AG08395 (cell line): Measurements from ENCODE around the gene TGFBRAP1.
A peak's percentile ranks its signal among the peaks of the same experiment; 100 is the strongest.

Experiments
- DNase-seq: peaks from one replicate; pipeline ENCODE4 v3.0.0; 2012; ENCODE audit warnings: mixed read lengths, low spot score

Gene TGFBRAP1

DNA sequence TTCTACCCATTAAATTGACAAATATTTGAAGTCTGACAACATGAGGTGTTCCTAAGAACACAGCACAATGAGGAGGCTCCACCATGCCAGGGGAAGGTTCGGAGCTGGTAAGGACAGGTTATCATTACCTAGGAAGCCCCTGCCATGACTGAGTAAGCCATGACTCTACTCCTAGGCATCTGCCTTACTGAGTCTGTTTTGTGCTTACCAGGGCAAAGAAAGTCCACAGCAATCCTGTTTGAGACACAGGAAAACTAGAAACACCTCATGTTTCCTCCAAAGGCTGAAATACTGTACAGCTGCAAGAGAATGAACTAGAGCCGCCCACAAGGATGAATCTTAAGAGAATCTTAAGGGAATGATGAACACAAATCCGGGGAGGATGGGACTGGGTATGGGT is 11.6 kb downstream of the TGFBRAP1 start:
- no peak for DNase-seq

- no peak for DNase-seq
Measured at GRCh38 chr2:105315314-105315713, 14.2 kb downstream of the TGFBRAP1 start.

DNA sequence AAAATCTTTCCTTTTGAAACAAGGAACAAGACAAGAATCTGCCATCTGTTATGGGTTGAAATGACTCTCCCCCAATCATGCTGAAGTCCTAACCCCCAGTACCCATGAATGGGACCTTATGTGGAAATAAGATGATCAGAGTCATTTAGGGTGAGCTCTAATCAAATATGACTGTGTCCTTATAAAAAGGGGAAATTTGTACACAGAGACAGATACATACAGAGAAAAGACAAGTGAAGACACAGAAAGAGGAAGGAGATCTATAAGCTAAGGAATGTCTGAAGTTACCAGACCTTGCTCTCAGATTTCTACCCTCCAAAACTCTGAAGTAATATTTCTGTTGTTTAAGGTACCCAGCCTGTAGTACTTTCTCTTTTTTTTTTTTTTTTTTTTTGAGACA is 15.7 kb downstream of the TGFBRAP1 start:
- DNase-seq = no peak

- DNase-seq = no peak
Measured at GRCh38 chr2:105309147-105309545, 20.4 kb downstream of the TGFBRAP1 start.

DNA sequence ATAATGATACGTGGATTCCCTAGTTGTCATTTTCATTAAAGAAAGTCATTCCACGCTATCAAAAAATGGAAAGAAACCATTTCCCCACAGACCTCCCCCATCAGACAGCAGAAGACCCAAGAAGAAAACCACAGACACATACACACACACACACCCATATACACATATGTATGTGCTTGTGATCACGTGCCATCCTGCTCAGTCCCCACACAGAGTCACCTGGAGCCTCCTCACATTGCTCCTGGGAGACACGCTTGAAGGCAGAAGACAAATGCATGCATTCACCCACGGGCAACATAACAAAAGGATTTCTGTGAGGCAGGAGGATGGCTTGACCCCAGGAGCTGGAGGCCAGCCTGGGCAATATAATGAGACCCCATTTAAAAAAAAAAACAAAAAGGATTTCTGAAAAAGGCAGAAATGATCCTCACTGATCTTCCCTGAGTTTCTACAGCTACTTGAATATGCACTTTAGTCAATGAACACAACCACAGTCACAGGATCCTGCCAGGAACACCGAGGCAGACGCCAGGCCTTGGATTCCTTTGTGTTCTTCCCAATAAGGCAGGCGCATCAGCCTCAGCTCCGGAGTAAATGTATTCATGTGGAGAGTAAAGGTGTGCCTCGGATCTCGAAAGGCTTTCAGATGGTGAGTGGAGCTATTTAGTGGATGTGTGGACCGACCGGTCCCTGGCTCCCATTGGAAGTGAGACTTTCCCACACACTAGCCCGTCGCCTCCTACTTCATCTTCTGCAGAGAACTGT is 21.0 kb downstream of the TGFBRAP1 start:
- no peak for DNase-seq

GRCh38 chr2:105307962-105308361 is 21.6 kb downstream of the TGFBRAP1 start:
- no peak for DNase-seq

DNA sequence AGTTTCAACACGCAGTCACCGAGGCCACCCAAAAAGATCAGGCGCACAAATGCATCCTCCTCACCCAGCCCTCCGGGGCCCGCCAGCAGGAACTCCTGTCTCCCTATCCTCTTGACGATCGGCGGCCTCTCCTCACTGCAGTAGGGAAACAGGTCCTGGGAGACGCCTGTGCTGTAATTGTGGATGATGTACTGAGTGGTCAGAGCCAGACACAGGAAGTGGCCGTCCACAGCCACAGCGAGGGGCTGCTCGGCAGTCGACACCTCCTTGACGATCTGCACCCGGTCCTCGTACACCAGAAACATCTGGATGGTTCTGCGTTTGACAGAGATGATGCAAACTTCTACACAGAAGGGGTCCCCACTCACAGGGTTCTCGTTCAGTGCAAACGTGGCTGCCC is 22.0 kb downstream of the TGFBRAP1 start:
- DNase-seq = no peak

DNA sequence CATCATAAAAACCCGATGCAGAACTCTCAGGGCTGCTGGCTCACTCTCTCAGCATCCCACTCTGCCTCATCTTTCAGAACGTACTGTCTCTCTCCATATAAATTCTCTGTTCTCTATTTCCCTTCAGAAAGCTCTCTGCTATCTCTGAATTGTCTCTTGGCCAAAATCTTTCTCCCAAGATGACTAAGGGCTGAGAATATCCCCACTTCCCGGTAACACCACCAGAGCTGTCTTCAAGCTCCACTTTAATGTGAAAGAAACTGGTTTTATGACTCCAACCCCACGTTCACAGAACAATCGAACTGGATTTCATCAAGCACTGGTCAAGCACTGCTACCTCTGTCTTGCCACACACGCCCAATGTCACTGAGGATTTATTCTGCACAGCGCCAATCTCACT is 22.4 kb downstream of the TGFBRAP1 start:
- no peak for DNase-seq

GRCh38 chr2:105301646-105302045 is 27.9 kb downstream of the TGFBRAP1 start:
- no peak for DNase-seq

GRCh38 chr2:105299290-105299689 is 30.2 kb downstream of the TGFBRAP1 start:
- no peak for DNase-seq

DNA sequence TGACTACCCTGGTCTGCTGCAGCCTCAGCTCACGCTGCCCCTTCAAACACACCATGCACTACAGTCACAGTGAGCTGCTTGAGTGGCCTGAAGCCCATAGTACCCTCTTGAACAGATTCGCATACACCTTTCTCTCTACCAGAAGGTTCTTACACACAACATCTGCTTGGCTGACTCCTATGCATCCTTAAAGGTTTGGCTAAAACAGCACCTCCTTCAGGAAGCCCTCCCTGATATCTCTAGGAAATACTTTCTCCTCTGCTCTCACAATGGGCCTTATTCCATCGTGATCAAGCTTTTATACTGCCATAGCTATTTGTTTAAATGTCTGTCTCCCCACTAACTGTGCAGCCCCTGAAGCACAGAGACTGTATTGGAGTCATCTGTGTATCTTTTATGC is 31.5 kb downstream of the TGFBRAP1 start:
- no peak for DNase-seq

GRCh38 chr2:105297216-105297615 is 32.3 kb downstream of the TGFBRAP1 start:
- DNase-seq = no peak

GRCh38 chr2:105296017-105296611 is 33.4 kb downstream of the TGFBRAP1 start:
- DNase-seq = no peak

GRCh38 chr2:105294844-105295481 is 34.6 kb downstream of the TGFBRAP1 start:
- DNase-seq = peak; percentile 85

DNA sequence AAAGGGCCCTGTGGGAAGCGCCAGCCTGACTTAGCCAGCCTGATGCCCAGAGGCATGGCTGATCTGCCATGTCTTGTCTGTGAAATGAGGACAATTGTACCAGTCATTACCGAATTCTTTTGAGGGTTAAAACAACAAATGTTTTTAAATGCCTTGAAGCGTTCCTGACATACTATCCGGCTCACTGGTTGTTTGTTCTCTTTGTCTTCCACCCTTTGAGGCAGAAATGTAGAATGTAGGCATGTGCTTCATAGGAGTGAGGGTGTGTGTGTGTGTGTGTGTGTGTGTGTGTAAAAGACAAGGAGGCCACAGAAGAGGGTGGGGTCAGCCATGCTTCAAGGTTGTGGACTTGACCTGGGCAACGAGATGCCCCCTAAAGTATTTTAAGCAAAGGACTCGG is 35.5 kb downstream of the TGFBRAP1 start:
- no peak for DNase-seq

DNA sequence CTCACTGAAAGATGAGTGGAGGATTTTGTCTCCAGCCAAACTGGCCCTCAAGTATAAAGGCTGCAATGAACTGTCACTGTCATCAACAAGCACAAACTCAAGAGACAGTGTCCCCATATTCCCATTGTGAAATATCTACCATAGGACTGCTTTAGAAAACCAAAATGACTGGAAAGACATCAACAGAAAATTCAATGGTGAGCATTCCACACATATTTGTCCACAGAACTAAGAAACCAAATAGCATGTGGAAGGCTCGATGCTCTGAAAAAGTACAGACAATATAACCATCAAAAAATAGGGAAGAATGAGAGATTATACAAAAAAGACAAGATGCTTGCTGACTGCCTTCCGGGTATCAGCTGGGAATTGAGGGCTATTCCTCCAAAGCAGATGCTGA is 37.6 kb downstream of the TGFBRAP1 start:
- DNase-seq = peak; percentile 31

DNA sequence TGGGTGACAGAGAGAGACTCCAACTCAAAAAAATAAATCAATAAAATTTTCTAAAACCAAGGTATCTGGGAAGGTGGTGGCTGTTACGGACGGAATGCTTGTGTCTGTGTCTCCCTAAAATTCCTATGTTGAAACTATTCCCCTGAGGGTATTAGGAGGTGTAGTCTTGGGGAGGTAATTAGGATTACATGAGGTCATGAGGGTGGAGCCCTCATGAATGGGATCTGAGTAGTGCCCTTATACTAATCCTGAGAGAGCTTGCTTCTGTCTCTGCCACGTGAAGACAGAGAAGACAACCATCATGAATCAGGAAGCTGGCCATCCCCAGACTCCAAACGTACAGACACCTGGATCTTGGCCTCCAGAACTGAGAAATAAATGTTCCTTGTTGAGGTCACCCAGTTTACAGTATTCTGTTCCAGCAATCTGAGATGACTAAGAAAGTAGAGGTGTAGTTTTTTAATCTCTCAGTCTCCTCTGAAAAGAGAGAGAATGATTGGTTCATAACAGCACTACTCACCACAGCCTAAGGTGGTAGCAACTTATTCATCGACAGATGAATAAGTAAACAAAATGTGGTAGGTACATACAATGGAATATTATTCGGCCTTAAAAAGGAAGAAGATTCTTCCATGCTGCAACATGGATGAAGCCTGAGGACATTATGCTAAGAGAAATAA is 38.4 kb downstream of the TGFBRAP1 start:
- DNase-seq = no peak

GRCh38 chr2:105288133-105288532 is 41.4 kb downstream of the TGFBRAP1 start:
- DNase-seq = no peak

DNA sequence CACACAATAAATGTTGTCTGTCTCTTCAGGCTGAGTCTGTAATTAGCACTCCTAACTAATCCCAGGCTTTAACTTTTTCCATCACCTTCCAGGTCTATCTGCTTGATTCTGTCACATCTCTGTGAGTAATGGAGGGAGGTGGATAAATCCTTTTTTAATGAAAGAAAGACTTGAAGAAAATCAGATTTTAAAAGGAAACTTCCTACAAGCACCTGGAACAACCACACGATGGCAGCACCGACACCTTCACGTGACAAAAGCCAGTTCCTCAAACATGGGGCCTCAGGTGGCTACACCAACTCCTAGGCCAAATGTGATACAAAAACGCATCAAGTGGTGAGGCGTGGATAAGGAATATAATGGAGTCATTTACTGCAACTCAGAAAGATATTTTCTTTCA is 41.8 kb downstream of the TGFBRAP1 start:
- DNase-seq = peak; percentile 25

- DNase-seq = no peak
Measured at GRCh38 chr2:105283532-105283931, 46.0 kb downstream of the TGFBRAP1 start.

- no peak for DNase-seq
Measured at GRCh38 chr2:105280281-105280680, 49.3 kb downstream of the TGFBRAP1 start.

- DNase-seq = no peak
Measured at GRCh38 chr2:105279126-105279525, 50.4 kb downstream of the TGFBRAP1 start.

- DNase-seq = no peak
Measured at GRCh38 chr2:105278654-105279053, 50.9 kb downstream of the TGFBRAP1 start.
